ENCODE results near the gene RTTN.

The RTTN gene

DNA sequence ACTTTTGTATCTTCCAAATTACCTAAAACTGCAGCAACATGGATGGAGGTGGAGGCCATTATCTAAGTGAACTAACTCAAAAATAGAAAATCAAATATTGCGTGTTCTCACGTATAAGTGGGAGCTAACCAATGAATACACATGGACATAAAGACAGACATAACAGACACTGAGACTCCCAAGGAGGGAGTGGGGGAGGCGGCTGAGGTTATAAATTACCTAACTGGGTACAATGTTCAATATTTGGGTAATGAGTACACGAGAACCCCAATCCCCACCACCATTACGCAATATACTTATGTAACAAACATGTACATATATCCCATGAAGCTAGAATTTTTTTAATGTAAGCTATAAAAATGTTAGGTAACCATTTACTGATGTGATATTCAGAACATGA lies 119.8 kb downstream of the RTTN start:
- no peak for DNase-seq (ENCODE audit: low spot score)

DNA sequence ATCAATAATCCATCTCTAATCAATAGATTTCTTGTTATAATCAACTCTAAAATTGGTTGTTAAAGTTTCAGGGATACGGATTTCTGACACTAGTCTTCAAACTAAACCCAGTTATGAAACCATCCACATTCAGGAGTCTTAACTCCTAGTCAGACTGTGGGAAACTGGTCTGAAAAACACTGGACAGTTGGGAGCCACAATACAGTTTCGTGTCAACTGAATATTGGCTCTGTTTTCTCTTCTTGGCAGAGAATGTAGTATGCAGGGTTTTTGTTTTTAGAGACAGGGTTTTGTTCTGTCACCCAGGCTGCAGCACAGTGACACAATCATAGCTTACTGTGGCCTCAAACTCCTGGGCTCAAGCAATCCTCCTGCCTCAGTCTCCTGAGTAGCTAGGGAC lies 123.1 kb downstream of the RTTN start:
- no peak for DNase-seq (ENCODE audit: low spot score)

- no peak for DNase-seq (ENCODE audit: low spot score)
Measured at GRCh38 chr18:70078106-70078505, 127.4 kb downstream of the RTTN start.

GRCh38 chr18:70075906-70076305 lies 129.6 kb downstream of the RTTN start:
- no peak for DNase-seq (ENCODE audit: low spot score)

DNA sequence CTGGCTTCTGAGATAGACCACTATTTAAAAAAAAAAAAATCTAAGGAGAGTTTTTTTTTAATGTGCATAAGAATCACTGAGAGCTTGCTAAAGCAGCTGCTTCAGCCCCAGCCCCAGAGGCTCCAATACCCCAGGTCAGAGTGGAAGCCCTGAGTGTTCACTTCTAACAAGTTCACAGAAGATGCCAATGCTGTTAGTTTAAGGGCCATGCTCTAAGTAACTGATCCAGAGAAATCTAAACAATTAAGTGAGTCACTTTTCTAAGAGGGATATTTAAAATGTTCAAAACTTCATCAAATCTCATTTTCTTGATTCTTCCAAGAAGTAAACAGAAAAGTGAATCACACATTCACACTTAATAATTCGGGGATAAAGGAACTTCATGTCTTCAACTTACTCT lies 131.4 kb downstream of the RTTN start:
- no peak for DNase-seq (ENCODE audit: low spot score)

DNA sequence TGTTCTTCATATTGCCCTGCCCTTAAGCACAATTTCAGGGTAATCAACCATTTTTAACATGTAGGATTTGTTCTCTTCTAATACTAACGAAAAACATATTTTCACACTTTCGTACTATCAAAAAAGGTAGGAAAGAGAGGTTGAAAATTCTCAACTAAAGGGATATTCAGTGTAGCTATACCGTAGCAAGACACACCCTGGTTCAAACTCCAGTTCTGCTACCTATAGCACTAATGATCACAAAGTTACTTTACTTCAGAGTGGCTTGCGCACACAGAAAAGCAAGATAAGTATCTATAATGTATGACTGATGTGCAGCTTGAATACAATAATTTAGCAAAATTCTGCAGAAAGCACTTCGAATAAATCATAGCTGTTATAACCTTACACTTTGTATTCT lies 132.1 kb downstream of the RTTN start:
- no peak for DNase-seq (ENCODE audit: low spot score)

DNA sequence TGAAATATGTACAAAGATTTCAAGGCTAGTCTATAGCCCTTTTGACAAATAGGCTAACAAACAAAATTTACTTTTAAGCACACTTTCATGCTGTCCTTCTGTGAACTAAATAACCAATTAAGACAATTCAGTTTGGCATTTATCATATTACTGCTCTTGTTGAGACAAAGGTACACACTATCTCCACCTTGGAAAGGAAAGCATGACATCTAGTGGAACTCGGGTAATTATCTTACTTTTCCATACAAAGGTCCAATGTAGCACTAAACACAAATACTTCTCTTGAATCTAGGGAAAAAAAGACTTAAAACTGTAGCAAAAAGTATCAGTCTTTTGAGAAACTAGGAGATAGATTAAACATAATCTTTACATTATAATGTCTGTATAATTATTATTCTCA lies 132.8 kb downstream of the RTTN start:
- DNase-seq (ENCODE audit: low spot score): peak; percentile 46

DNA sequence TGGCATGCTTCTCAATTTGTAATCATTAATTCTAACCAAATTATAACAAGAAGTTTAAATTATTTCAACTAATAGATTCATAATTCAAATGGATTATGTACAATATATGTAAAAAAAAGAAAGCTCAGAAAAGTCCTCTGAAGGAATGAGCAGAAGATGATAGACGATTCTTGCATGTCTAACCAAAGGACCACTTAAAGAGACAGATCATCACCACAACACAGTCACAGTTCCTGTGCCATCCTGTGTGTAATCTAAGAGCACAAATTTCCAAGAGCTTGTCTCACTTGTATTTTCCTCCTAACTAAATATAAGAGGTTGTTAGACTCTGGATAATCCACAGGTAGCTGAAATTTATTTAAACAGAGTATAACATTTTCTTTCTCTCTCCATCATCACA lies 135.5 kb downstream of the RTTN start:
- no peak for DNase-seq (ENCODE audit: low spot score)

DNA sequence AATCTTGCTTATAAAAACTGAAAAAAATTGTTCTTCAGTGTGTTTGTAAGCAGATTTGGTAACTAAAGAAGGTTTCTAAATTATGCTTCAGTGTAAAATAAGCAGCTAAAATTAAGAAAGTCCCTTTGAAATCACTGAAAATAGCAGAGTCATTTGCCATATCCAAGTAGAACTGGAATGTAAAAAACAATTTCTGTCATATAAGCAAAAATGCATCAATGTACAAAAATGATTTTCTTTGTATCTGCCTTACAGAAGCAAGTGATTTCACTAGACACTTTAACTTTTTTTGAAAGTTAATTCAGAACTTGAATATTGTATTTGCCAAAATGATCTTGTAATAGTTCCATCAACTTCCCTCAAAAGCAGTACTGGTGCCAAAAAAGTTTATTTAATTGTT lies 136.1 kb downstream of the RTTN start:
- no peak for DNase-seq (ENCODE audit: low spot score)

DNA sequence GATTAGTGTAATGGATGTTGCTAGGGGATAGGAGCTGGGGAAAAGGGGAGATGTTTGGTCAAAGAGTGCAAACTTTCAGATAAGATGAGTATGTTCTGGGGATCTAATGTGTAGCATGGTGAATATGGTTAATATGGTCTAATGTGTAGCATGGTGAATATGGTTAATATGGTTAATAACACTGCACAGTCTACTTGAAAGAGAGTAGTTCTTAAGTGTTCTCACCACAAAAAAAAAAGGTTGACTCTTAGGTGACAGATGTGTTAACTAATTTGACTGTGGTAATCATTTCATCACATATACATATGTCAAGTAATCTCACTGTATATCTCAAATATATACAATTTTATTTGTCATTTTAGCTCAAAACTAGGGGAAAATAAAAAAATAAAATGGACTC lies 136.5 kb downstream of the RTTN start:
- no peak for DNase-seq (ENCODE audit: low spot score)

- DNase-seq (ENCODE audit: low spot score): no peak
Measured at GRCh38 chr18:70059684-70060083, 145.8 kb downstream of the RTTN start.

GRCh38 chr18:70058916-70059315 lies 146.6 kb downstream of the RTTN start:
- no peak for DNase-seq (ENCODE audit: low spot score)

DNA sequence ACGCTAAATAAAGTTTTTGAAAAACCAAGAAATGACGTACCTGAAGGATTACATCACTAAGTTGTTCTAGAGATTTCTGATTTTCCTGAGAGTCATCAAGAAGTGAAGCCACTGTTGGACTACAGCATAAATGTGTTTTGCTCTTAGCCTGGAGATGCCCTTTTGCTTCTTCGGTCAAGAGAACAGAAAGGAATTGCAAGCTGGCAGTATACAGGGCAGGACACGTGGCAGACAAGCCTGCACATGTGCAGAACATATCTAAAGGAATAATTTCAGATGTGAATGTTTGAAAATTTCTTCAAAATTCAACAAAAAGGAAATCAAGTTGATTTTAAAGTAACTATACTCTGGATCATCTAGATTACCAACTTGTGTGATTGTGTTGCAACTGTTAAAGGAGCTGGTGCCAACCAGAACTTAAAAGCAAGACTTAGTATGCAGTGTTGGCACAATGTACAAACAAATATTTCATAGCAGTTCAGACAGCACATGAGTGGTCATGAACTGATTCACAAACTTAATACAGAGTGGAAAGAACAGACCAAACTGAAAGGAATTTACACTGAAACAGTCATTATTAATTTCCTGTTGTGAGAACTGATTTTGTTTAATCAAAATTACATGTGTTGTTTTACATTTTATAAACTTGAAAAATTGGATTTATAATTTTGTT lies 157.4 kb downstream of the RTTN start:
- DNase-seq (ENCODE audit: low spot score): no peak

- no peak for DNase-seq (ENCODE audit: low spot score)
Measured at GRCh38 chr18:70046796-70047195, 158.7 kb downstream of the RTTN start.

GRCh38 chr18:70046207-70046606 lies 159.3 kb downstream of the RTTN start:
- no peak for DNase-seq (ENCODE audit: low spot score)

GRCh38 chr18:70044632-70045031 lies 160.9 kb downstream of the RTTN start:
- DNase-seq (ENCODE audit: low spot score): no peak

DNA sequence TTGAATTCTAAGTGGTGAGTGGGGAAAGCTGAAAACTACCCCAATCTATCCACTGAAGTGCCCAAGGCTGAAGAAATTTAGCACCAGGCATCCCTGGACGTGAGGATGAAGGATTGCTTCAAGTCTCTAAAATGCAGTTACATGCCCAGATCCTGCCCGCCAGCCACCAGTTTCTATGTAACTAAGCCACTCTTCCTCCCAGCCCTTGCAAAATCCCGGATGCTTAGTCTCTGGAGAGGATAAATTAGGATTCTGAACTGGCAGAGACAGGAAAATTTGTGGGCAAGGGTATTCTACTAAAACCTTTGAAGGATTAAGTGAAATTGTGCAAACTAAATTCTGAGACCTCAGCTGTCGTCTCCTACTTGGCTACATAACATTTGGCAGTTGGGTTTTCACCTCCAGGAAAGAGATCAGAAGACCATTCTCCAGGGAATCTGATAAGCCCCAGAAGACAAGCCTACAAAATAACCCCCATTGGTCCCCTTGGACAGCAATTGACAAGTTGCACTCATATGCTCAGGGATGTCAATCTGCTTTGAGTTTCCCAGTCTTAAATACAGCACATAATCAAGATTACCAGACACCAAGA lies 163.9 kb downstream of the RTTN start:
- DNase-seq (ENCODE audit: low spot score): no peak

- DNase-seq (ENCODE audit: low spot score): no peak
Measured at GRCh38 chr18:70039186-70039585, 166.3 kb downstream of the RTTN start.

DNA sequence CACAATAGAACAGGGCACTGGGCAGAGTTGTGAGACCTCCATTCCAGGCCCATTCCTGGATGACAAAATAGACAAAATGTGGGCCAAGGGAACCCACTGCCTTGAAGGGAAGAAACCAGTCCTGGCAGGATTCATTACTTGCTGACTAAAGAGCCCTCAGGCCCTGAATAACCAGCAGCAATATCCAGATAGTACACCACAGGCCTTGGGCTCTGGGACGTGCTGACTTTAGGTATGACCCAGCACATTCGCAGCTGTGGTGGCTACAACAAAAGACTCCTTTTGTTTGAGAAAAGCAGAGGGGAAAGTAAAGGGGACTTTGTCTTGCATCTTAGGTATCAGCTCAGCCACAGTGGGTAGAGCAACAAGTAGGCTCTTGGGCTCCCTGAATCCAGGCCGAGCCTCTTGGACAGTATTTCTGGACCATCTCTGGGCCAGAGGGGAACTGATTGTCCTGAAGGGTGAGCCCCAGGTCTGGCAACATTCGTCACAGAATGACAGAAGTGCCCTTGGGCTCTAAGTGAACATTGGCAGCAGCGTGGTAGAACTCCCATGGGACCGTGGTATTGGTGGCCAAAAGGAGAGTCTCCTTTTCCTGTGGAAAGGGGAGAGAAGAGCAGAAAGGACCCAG lies 167.9 kb downstream of the RTTN start:
- DNase-seq (ENCODE audit: low spot score): no peak

GRCh38 chr18:70036771-70037347 lies 168.6 kb downstream of the RTTN start:
- no peak for DNase-seq (ENCODE audit: low spot score)

DNA sequence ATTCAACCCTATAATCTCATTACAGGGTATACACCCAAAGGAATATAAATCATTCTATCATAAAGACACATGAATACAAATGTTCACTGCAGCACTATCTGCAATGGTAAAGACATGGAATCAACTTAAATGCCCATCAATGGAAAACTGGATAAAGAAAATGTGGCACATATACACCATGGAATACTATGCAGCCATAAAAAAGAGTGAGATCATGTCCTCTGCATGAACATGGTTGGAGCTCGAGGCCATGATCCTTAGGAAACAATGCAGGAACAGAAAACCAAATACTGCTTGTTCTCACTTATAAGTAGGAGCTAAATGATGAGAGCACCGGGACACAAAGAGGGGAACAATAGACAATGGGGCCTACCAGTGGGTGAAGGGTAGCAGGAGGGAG lies 169.3 kb downstream of the RTTN start:
- no peak for DNase-seq (ENCODE audit: low spot score)

- no peak for DNase-seq (ENCODE audit: low spot score)
Measured at GRCh38 chr18:70031221-70031620, 174.3 kb downstream of the RTTN start.

DNA sequence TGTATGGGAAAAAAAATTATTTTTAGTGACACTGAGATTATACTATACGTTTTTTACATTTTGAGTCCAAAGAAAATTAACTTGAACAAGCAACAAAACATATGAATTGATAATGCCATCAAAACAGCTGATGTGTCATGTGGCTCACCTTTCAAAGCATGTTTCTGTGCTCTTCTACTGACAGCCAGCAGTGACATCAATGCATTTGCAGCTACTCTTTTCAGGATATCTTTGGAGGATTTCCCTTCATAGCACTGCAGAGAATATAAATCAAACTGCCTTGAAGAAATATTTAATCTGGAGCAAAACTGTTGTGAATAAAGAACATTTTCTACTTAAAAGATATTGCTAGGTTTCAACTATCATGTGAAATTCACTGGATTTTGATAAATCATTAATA lies 174.8 kb downstream of the RTTN start:
- no peak for DNase-seq (ENCODE audit: low spot score)

Data from SK-N-DZ (cell line).